Cerebellar nuclear complex (tissue), 1 donor: ENCODE data around the gene TUBD1.

Experiments
- DNase-seq, 2 experiments: peaks; one replicate each; lab custom pipeline; 2025; lab: John Stamatoyannopoulos, UW

Gene TUBD1

DNA sequence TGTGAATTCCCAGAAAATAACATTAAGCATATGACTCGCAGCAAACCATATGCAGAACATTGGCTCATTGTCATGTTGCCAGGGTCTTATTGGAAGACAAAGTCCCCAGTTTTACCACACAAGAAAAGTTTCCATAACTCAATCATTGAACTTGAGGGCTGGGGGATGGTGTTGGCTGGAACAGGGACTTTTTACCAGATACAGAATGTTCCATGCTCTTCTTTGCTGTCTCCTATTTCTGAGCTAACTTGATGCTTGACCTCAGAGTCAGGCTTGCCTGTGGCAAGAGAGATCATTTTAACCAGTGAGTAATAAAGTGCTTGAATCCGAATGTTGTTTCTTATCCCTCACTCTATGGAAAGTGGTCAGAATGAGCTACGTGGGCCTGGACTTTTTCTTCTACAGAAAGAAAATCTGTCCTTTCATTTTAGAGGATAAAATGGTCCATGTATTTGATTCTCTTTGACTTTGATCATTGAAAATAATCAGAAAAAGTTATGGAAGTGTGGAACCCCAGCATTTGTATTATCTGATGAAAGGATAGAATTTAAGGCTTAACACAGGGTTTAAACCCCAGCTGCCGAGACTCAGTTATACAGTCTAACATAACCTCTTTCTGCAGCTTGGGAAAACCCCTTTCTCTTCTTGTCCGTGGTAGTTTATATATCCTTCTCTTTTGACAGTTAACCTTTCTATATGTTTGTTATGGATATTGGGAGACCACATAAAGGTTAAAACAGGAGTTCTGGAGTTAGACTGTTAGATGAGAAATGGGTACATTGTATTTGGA is 67.0 kb downstream of the TUBD1 start:
- DNase-seq: no peak

DNA sequence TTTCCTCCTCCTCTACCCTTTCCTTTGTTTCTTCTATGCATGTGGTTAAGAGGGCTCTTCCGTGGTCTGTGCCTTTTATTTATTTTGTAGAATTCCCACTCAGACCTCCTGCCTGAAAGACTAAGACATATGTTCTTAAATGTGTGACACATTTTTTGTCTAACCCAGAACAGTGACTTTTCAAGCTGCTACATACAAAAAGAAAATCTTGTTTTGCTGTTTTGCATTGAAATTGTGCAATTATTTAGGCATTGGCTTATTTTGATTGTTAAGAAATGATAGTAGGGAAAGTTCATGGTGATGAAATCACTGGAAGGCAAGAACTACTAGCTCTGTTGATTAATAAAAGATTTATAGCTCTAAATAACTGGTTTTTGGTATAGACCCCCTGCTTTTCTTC is 76.8 kb downstream of the TUBD1 start:
- no peak for DNase-seq

DNA sequence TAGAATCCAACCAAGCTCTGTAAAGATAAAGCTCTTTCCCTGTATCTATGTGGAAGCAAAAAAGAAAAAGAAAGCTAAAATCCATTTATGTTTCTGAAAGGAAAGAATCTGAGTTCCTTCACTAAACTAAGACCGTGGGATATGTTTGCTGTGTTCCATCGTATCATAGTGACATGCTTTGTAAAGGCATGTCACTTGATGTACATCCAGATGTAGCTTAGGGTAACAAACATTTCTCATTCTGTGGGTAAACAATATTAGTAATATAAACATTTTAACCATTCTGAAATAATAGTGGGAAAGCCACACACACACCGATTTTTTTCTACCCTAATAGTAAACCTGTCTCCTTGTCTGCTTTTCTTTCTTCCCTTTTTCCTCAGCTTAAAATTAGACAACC is 78.1 kb downstream of the TUBD1 start:
- no peak for DNase-seq

DNA sequence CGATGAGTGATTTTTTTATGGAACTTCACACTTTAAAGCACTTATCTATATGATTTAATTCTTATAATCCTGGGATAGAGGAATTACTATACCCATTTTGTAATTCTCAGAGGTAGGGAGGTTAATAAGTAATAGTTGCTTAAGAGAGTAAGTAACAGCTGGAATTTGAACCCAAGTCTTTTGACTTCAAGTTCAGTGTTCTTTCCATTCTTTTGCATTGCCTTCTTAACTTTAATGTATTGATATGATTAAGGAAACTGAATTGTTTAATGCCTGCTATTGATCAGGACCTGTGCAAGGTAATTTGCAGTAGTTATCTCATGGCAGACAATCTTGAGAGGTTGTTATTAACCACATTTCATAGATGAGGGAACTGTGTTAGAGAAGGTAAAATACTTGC is 78.5 kb downstream of the TUBD1 start:
- DNase-seq: no peak

DNA sequence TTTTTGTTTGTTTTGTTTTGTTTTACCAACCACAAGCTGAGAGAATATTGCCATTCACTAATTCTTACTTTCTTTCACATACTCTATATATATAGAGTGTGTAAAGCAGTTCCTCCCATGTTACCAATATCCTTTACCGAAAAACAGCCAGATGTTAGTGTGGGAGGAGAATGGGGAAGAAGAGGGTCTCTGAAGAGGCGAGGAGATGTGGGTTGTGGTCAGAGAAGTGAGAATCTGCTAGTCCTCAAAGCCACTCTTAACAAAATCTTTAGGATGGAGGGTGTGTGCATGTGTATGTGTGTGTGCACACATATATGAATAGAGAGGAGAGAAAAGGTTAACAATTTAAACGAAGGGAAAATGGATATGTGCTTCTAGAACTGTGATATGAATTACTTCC is 80.6 kb downstream of the TUBD1 start:
- no peak for DNase-seq

DNA sequence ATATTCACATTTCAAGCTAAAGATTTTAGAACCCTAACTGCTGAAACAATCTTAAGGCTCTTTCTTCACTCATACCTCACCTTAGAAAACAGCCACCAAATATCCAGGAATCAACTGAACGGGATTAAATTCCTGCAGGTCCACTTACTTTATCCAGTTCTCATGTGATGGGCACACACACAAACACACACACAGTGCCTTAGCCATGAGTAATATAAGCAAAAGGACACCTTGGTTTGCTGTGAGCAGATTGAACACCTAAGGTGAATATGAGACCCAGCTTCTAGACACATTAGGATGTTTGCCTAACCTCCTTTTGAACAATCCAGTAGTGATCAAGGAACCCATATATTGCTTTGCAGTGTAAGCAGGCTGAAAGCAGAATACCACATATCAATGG is 81.5 kb downstream of the TUBD1 start:
- DNase-seq: no peak

DNA sequence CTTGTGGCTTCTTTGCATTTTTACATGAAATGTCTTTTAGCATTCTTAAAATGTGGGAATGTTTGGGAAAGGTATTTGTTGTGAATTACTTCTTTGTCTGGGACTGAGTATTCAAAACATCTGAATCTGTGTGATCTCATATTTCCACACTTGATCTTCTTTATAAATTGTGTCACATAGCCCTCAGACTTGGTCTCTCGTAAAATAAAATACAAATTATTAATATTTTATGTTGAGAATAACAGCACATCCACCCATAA is 81.9 kb downstream of the TUBD1 start:
- no peak for DNase-seq
